ENCODE measurements around the gene ANKRD26. TPM values are rescaled to one million over a fixed set of nuclear protein-coding genes. Genes with fewer than 3 reads are reported as not detected.

The ANKRD26 gene
- total and polyA plus RNA-seq, 9 of the 15 experiments (the other 6 are each of a cell fraction or from before 2014, with no cell fraction given): 2.3 to 12.3 (median 4.9) TPM

GRCh38 chr10:26970667-26971066 is 129.6 kb downstream of the ANKRD26 start:
- in situ Hi-C loops (cut with MboI): no loop called here
- no peak for DNase-seq (ENCODE audit: extremely low read depth in 1 of 4, low spot score in 3 of 4)

More at GRCh38 chr10:26970667-26971066, 129.6 kb downstream of the ANKRD26 start:
- ATAC-seq: no peak
- POLR2A ChIA-PET: no interaction called here
- H3K9me3 ChIP-seq (replicated peaks; ENCODE audit: control insufficient read depth, insufficient read depth, low read depth, low read length): no peaks in the 10 kb centered on the region
- no peaks in the 10 kb centered on the region for H3K4me1 ChIP-seq (replicated peaks in 1 of 2; ENCODE audit: control insufficient read depth in 2 of 2, insufficient read depth in 2 of 2, low read length in 2 of 2)
- intact Hi-C loops (cut with micrococcal nuclease): no loop called here
- TF ChIP-seq ZNF3 (CRISPR knock-in tag; IDR thresholded peaks at IDR 0.05): no peak
- TF ChIP-seq SP2 (IDR thresholded peaks at IDR 0.05; ENCODE audit: extremely low read depth, low read depth, low read length, poor library complexity, severe bottlenecking): no peak
- TF ChIP-seq ZNF589 (CRISPR knock-in tag; IDR thresholded peaks at IDR 0.05; ENCODE audit: low read depth): no peak
- TF ChIP-seq ZNF512 (tag; IDR thresholded peaks at IDR 0.05): no peak
- no peak for TF ChIP-seq SIX5 (IDR thresholded peaks at IDR 0.05; ENCODE audit: borderline replicate concordance in 1 of 2, insufficient read depth in 1 of 2, low read depth in 1 of 2, low read length in 2 of 2)
- TF ChIP-seq SP1 (CRISPR knock-in tag; IDR thresholded peaks at IDR 0.05): no peak
- no peak for TF ChIP-seq GABPB2 (CRISPR knock-in tag; conservative IDR thresholded peaks at IDR 0.05)
- no peak for TF ChIP-seq ZNF347 (CRISPR knock-in tag; IDR thresholded peaks at IDR 0.05; ENCODE audit: low read depth)
- TF ChIP-seq U2AF2 (optimal IDR thresholded peaks at IDR 0.05; ENCODE audit: low read depth, low read length): no peak
- no peak for TF ChIP-seq ATF7 (IDR thresholded peaks at IDR 0.05)
- no peak for TF ChIP-seq HES1 (IDR thresholded peaks at IDR 0.05; ENCODE audit: low read depth)
- no peak for TF ChIP-seq ZBTB1 (CRISPR knock-in tag; IDR thresholded peaks at IDR 0.05; ENCODE audit: borderline replicate concordance, low read depth)
- TF ChIP-seq PHB (CRISPR knock-in tag; IDR thresholded peaks at IDR 0.05): no peak
- TF ChIP-seq ZMIZ1 (IDR thresholded peaks at IDR 0.05; ENCODE audit: low read depth in 2 of 2, low read length in 2 of 2): no peak
- TF ChIP-seq UBTF (IDR thresholded peaks at IDR 0.05; ENCODE audit: borderline replicate concordance in 1 of 2, low read depth in 2 of 2, low read length in 2 of 2): no peak
- H3K27me3 ChIP-seq (ENCODE audit: control insufficient read depth in 2 of 2, insufficient read depth in 2 of 2, low read length in 2 of 2): peaks cover 0 to 2% of the 10 kb centered on the region in 2 experiments; a peak in 2 of 5 replicates
- CTCF ChIA-PET (ENCODE audit: low intra/inter-chr PET ratio): no interaction called here
- H3K36me3 ChIP-seq (ENCODE audit: control insufficient read depth, insufficient read depth, low read length): no peaks in the 10 kb centered on the region
- H3K79me2 ChIP-seq (ENCODE audit: control insufficient read depth, insufficient read depth, low read length): no peaks in the 10 kb centered on the region
- no peak for FAIRE-seq
- no peak overlapping the region for H2AFZ ChIP-seq (ENCODE audit: low read depth, low read length)
- no peaks in the 10 kb centered on the region for H3K9me1 ChIP-seq (ENCODE audit: control insufficient read depth, insufficient read depth, low read length)
- no peak overlapping the region for H3K27ac ChIP-seq (ENCODE audit: extremely low read depth, low read depth, low read length)
- no TSS peak for BruUV-seq (replicated peaks)
- no peak overlapping the region for H3K4me2 ChIP-seq (ENCODE audit: insufficient read depth, low read length)
- H3K9ac ChIP-seq (ENCODE audit: insufficient read depth in 1 of 2, low read depth in 2 of 2, low read length in 2 of 2): no peak overlapping the region
- H4K20me1 ChIP-seq (replicated peaks; ENCODE audit: control insufficient read depth, insufficient read depth, low read length): no peaks in the 10 kb centered on the region
- H3K4me3 ChIP-seq: no peak overlapping the region
- 7% methylated on average over 4 of the region's 4 CpGs for WGBS (ENCODE audit: insufficient coverage, low coverage, missing lambda C conversion rate)

Measured in K562 (cell line).